ENCODE measurements around the gene HEBP2. TPM values are rescaled to one million over a fixed set of nuclear protein-coding genes. Genes with fewer than 3 reads are reported as not detected.

HEBP2 gene
- total RNA-seq, 4 donors from 2014 or later: 8.5 to 80.7 (median 35.1) TPM

DNA sequence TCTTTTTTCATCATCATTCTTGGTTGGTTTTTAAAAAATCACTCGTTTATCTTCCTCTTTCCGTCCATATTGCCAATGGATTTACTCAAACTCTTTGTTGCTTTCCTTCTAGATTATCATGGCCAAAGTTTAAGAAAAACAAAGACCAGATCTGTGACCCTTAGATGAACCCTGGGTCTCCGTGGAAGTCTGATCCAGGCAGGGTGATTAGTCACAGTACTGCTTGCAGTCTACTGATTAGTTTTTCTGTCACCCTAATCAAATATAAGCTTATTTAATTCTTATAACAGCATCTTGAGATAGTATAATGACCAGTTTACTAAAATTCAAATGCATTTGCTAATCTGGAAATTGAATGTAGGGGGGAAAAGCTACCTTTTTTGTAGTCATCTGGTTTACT, 32.3 kb upstream of the HEBP2 start:
- Histone ChIP-seq H3K4me1 (no peaks in the 10 kb centered on the region), H3K27me3 (no peaks in the 10 kb centered on the region), H3K9me3 (no peaks in the 10 kb centered on the region), H3K36me3 (no peaks in the 10 kb centered on the region), H3K4me3 (no peak overlapping the region), H3K27ac (no peak overlapping the region)
- intact Hi-C loops (cut with DNase I; ENCODE audit: low total_unique reads): no loop called here
- TF ChIP-seq, protein P1, sequence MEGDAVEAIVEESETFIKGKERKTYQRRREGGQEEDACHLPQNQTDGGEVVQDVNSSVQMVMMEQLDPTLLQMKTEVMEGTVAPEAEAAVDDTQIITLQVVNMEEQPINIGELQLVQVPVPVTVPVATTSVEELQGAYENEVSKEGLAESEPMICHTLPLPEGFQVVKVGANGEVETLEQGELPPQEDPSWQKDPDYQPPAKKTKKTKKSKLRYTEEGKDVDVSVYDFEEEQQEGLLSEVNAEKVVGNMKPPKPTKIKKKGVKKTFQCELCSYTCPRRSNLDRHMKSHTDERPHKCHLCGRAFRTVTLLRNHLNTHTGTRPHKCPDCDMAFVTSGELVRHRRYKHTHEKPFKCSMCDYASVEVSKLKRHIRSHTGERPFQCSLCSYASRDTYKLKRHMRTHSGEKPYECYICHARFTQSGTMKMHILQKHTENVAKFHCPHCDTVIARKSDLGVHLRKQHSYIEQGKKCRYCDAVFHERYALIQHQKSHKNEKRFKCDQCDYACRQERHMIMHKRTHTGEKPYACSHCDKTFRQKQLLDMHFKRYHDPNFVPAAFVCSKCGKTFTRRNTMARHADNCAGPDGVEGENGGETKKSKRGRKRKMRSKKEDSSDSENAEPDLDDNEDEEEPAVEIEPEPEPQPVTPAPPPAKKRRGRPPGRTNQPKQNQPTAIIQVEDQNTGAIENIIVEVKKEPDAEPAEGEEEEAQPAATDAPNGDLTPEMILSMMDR (IDR thresholded peaks at IDR 0.05): no peak
- no peak for TF ChIP-seq POLR2A (IDR thresholded peaks at IDR 0.05)
- DNase-seq: no peak

GRCh38 chr6:138372711-138373463, 31.1 kb upstream of the HEBP2 start:
- H3K4me1 ChIP-seq: no peaks in the 10 kb centered on the region
- no peak overlapping the region for H3K4me3 ChIP-seq
- no peak for DNase-seq
- intact Hi-C loops (cut with DNase I; ENCODE audit: low total_unique reads): no loop called here
- TF ChIP-seq POLR2A (IDR thresholded peaks at IDR 0.05): no peak
- TF ChIP-seq, protein P1 (IDR thresholded peaks at IDR 0.05): no peak
- H3K36me3 ChIP-seq: no peaks in the 10 kb centered on the region
- no peaks in the 10 kb centered on the region for H3K27me3 ChIP-seq
- H3K27ac ChIP-seq: no peak overlapping the region
- no peaks in the 10 kb centered on the region for H3K9me3 ChIP-seq

DNA sequence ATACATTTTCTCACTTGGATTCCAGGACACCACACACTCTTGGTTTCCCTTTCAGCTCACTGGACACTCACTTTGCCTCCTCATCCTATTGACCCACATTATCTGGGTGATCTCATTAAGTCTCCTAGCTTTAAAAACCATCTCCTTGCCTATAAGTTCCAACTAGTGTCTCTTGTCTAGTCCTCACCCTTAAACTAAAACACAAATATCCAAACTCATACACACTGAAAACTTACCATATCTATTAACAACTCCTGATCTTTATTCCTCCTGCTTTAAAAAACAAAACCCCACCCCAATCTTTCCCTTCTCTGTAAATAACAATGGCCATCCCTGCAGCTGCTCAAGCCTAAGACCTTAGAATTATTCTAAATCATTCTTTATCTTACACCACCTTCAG, 29.8 kb upstream of the HEBP2 start:
- intact Hi-C loops (cut with DNase I; ENCODE audit: low total_unique reads): no loop called here
- no peaks in the 10 kb centered on the region for H3K9me3 ChIP-seq
- no peak for TF ChIP-seq POLR2A (IDR thresholded peaks at IDR 0.05)
- TF ChIP-seq, protein P1 (IDR thresholded peaks at IDR 0.05): no peak

GRCh38 chr6:138374815-138375214, 29.2 kb upstream of the HEBP2 start:
- Histone ChIP-seq H3K9me3 (no peaks in the 10 kb centered on the region), H3K4me3 (no peak overlapping the region), H3K27me3 (no peaks in the 10 kb centered on the region), H3K27ac (no peak overlapping the region), H3K4me1 (no peaks in the 10 kb centered on the region), H3K36me3 (no peaks in the 10 kb centered on the region)
- DNase-seq: no peak
- TF ChIP-seq, protein P1 (IDR thresholded peaks at IDR 0.05): no peak
- no peak for TF ChIP-seq POLR2A (IDR thresholded peaks at IDR 0.05)
- intact Hi-C loops (cut with DNase I; ENCODE audit: low total_unique reads): no loop called here

More for the DNA sequence above, 29.8 kb upstream of the HEBP2 start:
- no peaks in the 10 kb centered on the region for H3K27me3 ChIP-seq
- H3K4me3 ChIP-seq: no peak overlapping the region
- H3K27ac ChIP-seq: no peak overlapping the region
- H3K36me3 ChIP-seq: no peaks in the 10 kb centered on the region
- DNase-seq: no peak
- H3K4me1 ChIP-seq: no peaks in the 10 kb centered on the region

DNA sequence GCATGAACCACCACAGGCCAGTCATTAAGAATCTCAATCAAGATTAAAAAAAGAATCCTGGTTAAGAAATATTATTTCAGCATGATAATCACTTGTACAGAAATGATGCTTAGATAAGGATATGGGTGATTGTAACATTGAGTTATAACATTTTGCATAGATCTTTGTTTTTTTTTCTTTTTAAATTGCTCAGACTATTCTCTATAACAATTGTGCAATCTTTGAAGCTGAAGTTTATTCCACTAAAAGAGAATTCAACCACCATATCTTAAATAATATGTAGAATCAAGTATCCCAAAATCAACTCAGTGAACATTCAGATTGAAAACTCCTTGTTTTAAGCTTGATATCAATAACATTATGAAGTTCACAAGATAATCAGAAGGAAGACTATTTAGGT, 27.0 kb upstream of the HEBP2 start:
- Histone ChIP-seq H3K4me3 (no peak overlapping the region), H3K27ac (no peak overlapping the region), H3K9me3 (no peaks in the 10 kb centered on the region), H3K4me1 (no peaks in the 10 kb centered on the region), H3K36me3 (no peaks in the 10 kb centered on the region), H3K27me3 (no peaks in the 10 kb centered on the region)
- TF ChIP-seq, protein P1 (IDR thresholded peaks at IDR 0.05): no peak
- TF ChIP-seq POLR2A (IDR thresholded peaks at IDR 0.05): no peak
- intact Hi-C loops (cut with DNase I; ENCODE audit: low total_unique reads): no loop called here
- DNase-seq: no peak
